Prostate gland (tissue), 2 donors: ENCODE results near the gene EFCAB14.

Source experiments
- POLR2A ChIP-seq: fragments of 450-650 bp; IDR thresholded peaks from one replicate; pipeline ENCODE4 v1.6.1; 2016; ENCODE audit warnings: antibody characterized with exemption, mild to moderate bottlenecking
- POLR2AphosphoS5 ChIP-seq: sonication (generic); formaldehyde crosslinking; IDR thresholded peaks from one replicate; pipeline ENCODE4 v1.6.1; 2017; ENCODE audit warnings: antibody characterized with exemption
- TF ChIP-seq, protein P1 (sequence below), 4 experiments: fragments of 200-600 bp in 2 of 4; fragments of 450-650 bp in 2 of 4; sonication (generic) in 2 of 4; IDR thresholded peaks; 1 replicate in 3 of 4; 2 replicates in 1 of 4; pipeline ENCODE4 v1.5.1; 2016 to 2019; ENCODE audit warnings: antibody characterized with exemption in 4 of 4, mild to moderate bottlenecking in 2 of 4, moderate library complexity in 2 of 4

DNA sequence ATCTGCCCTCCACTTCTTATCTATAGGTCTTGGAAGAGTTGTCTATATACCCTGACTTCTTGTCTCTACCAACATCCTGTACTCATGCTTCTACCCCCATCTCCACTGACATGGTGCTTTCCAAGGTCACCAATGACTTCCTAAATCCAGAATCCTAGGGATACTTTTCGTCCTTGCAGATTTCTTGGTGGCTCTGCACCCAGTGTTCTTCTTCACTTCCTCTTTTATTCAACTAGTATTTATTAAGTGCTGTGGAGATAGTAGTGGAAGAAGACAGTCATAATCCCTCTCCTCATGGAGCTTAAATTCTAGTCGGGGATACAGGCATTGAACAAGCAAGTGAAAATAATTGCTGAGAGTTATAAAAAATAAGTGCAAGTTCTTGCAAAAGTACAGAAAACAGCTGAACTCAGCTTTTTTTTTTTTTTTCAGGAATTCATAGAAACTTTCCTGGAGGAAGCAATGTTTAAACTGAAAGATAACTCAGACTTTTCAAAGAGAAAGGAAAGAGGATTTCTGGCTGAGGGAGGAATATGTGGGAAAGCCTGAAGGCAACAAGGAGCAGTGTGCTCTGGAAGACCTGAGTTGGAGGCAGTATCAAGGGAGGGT lies 41.7 kb upstream of the EFCAB14 start:
- TF ChIP-seq, protein P1, sequence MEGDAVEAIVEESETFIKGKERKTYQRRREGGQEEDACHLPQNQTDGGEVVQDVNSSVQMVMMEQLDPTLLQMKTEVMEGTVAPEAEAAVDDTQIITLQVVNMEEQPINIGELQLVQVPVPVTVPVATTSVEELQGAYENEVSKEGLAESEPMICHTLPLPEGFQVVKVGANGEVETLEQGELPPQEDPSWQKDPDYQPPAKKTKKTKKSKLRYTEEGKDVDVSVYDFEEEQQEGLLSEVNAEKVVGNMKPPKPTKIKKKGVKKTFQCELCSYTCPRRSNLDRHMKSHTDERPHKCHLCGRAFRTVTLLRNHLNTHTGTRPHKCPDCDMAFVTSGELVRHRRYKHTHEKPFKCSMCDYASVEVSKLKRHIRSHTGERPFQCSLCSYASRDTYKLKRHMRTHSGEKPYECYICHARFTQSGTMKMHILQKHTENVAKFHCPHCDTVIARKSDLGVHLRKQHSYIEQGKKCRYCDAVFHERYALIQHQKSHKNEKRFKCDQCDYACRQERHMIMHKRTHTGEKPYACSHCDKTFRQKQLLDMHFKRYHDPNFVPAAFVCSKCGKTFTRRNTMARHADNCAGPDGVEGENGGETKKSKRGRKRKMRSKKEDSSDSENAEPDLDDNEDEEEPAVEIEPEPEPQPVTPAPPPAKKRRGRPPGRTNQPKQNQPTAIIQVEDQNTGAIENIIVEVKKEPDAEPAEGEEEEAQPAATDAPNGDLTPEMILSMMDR (IDR thresholded peaks at IDR 0.05), result no peak
- no peak for TF ChIP-seq POLR2A
- TF ChIP-seq POLR2AphosphoS5, result no peak
